Neutrophil (primary cell): ENCODE measurements around the gene CIBAR2.
A peak's percentile ranks its signal among the peaks of the same experiment; 100 is the strongest.

Source experiments
- H3K27ac ChIP-seq: fragments of 200-600 bp; sonication (generic); 2 replicates; pipeline ENCODE4 v1.5.1; 2016; ENCODE audit warnings: mild to moderate bottlenecking, moderate library complexity
- H3K27me3 ChIP-seq: fragments of 200-600 bp; sonication (generic); 2 replicates; pipeline ENCODE4 v1.6.0; 2016; ENCODE audit warnings: mild to moderate bottlenecking
- H3K36me3 ChIP-seq: fragments of 200-600 bp; sonication (generic); 2 replicates; pipeline ENCODE4 v1.5.1; 2017
- H3K4me1 ChIP-seq, 2 experiments: fragments of 200-600 bp in 1 of 2; sonication (generic) in 1 of 2; 1 replicate in 1 of 2; 2 replicates in 1 of 2; pipeline versions ENCODE4 v1.5.1 to v1.6.1; 2013 to 2016; ENCODE audit warnings: low read depth in 1 of 2, low read length in 1 of 2, mild to moderate bottlenecking in 1 of 2, moderate library complexity in 1 of 2; ENCODE audit not compliant: control insufficient read depth in 1 of 2, insufficient read depth in 1 of 2
- H3K4me3 ChIP-seq, 2 experiments: fragments of 200-600 bp in 1 of 2; sonication (generic) in 1 of 2; 1 replicate in 1 of 2; 2 replicates in 1 of 2; pipeline ENCODE4 v1.5.1; 2013 to 2016; ENCODE audit warnings: low read depth in 1 of 2, low read length in 1 of 2, mild to moderate bottlenecking in 1 of 2, moderate library complexity in 1 of 2
- H3K9me3 ChIP-seq: fragments of 200-600 bp; sonication (generic); 2 replicates; pipeline ENCODE4 v1.5.1; 2016
- TF ChIP-seq, protein P1 (sequence below): fragments of 200-600 bp; sonication (generic); IDR thresholded peaks from 2 replicates; pipeline ENCODE4 v1.5.1; 2016; ENCODE audit warnings: antibody characterized with exemption

The CIBAR2 gene

DNA sequence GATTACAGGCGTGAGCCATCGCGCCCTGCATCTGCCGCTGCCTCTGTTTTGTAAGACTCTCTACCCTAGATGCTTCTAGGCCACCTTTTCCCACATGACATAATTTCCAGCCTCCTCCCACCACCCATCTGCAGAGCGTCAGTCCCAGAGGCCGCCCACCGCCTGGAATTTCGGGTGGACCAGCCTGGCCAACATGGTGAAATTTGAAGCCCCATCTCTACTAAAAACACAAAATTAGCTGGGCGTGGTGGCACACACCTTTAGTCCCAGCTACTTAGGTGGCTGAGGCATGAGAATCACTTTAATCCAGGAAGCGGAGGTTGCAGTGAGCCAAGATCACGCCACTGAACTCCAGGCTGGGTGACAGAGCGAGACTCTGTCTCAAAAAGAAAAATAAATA is 5.1 kb upstream of the CIBAR2 start:
- H3K4me3 ChIP-seq = no peak overlapping the region
- TF ChIP-seq, protein P1, sequence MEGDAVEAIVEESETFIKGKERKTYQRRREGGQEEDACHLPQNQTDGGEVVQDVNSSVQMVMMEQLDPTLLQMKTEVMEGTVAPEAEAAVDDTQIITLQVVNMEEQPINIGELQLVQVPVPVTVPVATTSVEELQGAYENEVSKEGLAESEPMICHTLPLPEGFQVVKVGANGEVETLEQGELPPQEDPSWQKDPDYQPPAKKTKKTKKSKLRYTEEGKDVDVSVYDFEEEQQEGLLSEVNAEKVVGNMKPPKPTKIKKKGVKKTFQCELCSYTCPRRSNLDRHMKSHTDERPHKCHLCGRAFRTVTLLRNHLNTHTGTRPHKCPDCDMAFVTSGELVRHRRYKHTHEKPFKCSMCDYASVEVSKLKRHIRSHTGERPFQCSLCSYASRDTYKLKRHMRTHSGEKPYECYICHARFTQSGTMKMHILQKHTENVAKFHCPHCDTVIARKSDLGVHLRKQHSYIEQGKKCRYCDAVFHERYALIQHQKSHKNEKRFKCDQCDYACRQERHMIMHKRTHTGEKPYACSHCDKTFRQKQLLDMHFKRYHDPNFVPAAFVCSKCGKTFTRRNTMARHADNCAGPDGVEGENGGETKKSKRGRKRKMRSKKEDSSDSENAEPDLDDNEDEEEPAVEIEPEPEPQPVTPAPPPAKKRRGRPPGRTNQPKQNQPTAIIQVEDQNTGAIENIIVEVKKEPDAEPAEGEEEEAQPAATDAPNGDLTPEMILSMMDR = no peak
- no peaks in the 10 kb centered on the region for H3K36me3 ChIP-seq
- H3K27me3 ChIP-seq = no peaks in the 10 kb centered on the region
- H3K9me3 ChIP-seq = no peaks in the 10 kb centered on the region
- no peak overlapping the region for H3K27ac ChIP-seq
- peaks cover 4 to 10% of the 10 kb centered on the region in 2 experiments for H3K4me1 ChIP-seq

DNA sequence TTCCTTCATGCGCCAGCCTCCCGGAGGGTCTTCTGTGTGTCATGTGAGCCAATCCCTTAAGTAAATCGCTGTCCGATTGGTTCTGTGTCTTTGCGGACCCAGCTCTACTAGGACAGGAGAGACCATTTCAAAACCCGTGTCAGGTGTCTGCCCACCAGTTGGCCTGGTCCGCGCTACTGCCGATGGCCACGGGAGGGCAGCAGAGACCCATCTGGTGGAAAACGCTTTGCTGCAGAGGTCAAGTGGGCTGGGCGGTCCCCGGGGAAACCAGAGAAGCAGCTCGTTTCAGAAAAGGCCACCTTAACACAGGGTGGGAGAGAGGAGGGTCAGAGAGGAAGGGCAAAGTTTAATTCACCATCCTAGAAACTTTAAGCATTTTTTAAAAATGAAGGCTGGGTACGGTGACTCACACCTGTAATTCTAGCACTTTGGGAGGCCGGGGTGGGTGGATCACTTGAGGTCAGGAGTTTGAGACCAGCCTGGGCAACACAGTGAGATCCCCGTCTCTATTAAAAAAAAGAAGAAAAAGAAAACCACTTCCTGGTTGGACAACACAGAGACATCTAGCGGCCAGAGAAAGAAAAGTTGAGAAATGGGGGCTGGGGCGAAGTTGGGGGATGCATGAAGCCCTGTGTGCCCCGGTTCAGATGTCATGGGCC is 2.8 kb upstream of the CIBAR2 start:
- peaks cover 4 to 10% of the 10 kb centered on the region in 2 experiments for H3K4me1 ChIP-seq
- no peaks in the 10 kb centered on the region for H3K9me3 ChIP-seq
- H3K27ac ChIP-seq = peak overlapping the region; percentile 74
- H3K4me3 ChIP-seq = peak overlapping the region; percentile 47 to 49
- H3K27me3 ChIP-seq = no peaks in the 10 kb centered on the region
- no peaks in the 10 kb centered on the region for H3K36me3 ChIP-seq
- TF ChIP-seq, protein P1 = peak; percentile 89

DNA sequence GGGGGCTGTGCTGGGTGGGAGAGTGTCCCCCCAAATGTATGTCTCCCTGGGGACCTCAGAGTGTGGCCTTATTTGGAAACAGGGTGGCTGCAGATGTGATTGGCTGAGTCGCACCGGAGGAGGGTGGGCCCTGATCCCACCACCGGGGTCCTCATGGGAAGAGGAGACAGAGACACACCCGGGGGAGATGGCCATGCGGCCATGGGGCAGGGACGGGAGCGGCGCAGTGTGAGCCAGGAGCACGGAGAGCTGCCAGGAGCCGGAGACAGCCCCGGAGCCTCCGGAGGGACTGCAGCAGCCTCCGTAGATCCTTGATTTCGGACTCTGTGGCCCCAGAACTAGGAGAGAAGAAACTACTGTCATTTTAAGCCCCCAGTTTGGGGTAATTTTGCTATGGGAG is 1.6 kb upstream of the CIBAR2 start:
- no peaks in the 10 kb centered on the region for H3K27me3 ChIP-seq
- no peak overlapping the region for H3K27ac ChIP-seq
- peaks cover 4 to 10% of the 10 kb centered on the region in 2 experiments for H3K4me1 ChIP-seq
- no peaks in the 10 kb centered on the region for H3K36me3 ChIP-seq
- no peaks in the 10 kb centered on the region for H3K9me3 ChIP-seq
- no peak overlapping the region for H3K4me3 ChIP-seq
- TF ChIP-seq, protein P1 = no peak

DNA sequence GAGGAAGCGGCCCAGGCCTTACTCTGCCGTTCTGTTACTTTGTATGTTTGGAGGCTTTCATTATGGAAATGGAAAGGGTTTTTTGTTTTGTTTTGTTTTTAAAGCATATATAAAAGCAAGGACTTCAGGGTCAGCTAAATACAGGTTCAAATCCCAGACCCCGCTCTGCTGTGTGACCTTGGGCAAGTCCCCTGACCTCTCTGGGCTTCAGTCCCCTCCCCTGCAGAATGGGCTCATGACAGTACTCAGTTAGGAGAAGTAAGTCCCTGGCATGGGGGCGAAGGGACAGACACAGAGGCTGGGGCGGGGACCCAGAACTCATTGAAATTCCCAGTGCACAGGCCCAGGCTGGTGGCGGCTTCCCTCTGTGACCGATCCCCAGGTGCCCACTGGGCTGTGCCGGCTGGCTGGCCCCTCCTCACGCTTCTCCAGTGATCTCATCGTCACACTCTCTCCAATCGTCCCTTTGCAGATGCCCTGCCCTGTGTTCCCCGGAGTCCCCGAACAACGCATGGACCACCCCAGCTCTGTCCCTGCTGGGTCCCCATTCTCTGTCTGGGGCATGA is 979 bp upstream of the CIBAR2 start:
- TF ChIP-seq, protein P1 = no peak
- H3K4me1 ChIP-seq = peaks cover 4 to 10% of the 10 kb centered on the region in 2 experiments
- no peaks in the 10 kb centered on the region for H3K9me3 ChIP-seq
- H3K27ac ChIP-seq = no peak overlapping the region
- no peaks in the 10 kb centered on the region for H3K27me3 ChIP-seq
- H3K4me3 ChIP-seq = no peak overlapping the region
- no peaks in the 10 kb centered on the region for H3K36me3 ChIP-seq

DNA sequence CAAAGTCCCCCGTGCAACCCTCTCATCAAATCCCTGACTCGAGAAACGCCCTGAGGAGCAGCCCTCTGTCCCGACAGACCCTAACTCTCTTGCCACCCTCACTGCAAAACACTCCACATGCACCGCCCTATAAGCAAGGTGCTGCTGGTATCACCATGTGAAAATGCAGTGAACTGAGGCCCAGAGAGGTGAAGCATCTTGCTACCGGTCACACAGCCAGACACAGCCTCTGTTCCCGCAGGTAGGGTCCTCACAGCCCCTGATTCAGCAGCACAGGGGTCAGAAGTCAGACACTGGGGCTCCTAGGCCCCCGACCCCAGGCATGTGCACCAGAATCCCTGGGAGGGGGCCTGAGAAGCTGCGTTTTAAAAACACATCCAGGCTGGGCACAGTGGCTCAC is 1.1 kb downstream of the CIBAR2 start:
- Histone ChIP-seq H3K27ac (no peak overlapping the region), H3K4me1 (peaks cover 4 to 10% of the 10 kb centered on the region in 2 experiments), H3K4me3 (no peak overlapping the region)

More for the DNA sequence above, 1.1 kb downstream of the CIBAR2 start:
- Histone ChIP-seq H3K9me3 (no peaks in the 10 kb centered on the region), H3K36me3 (no peaks in the 10 kb centered on the region), H3K27me3 (peaks cover 2% of the 10 kb centered on the region)
- TF ChIP-seq, protein P1 = no peak
